CD4-positive, alpha-beta T cell (primary cell): ENCODE results near the gene SBNO2. TPM values are rescaled to one million over a fixed set of nuclear protein-coding genes. Genes with fewer than 3 reads are reported as not detected.

Source experiments
- ATAC-seq: fragments of 200-7000 bp; cut with Tn5 transposase; one replicate; pipeline ENCODE4 v1.10.0; 2022; ENCODE audit warnings: mild to moderate bottlenecking; ENCODE audit not compliant: poor library complexity
- CTCF ChIA-PET: fragments of 350-600 bp; sonication (Branson Sonifier 250); formaldehyde crosslinking; loops from one replicate; lab custom pipeline; 2021; ENCODE audit warnings: antibody characterized with exemption, inconsistent platforms; lab: Charles Lee
- POLR2A ChIA-PET: fragments of 350-600 bp; sonication (Branson Sonifier 250); formaldehyde crosslinking; loops from one replicate; lab custom pipeline; 2021; ENCODE audit warnings: antibody characterized with exemption, inconsistent platforms; lab: Charles Lee
- DNase-seq, 14 experiments: peaks; one replicate each; pipeline ENCODE4 v3.0.0-alpha.2; 2013 to 2020; ENCODE audit warnings: mixed read lengths in 2 of 14
- H3K27ac ChIP-seq, 2 donors: one replicate each; pipeline versions ENCODE4 v1.5.1 to v1.7.0; 2013; ENCODE audit warnings: low read length in 2 of 2, low read depth in 1 of 2, mild to moderate bottlenecking in 1 of 2
- H3K27me3 ChIP-seq, 2 experiments: 1 replicate in 1 of 2; 2 replicates in 1 of 2; pipeline versions ENCODE4 v1.6.1 to v1.7.0; 2013; ENCODE audit warnings: low read length in 2 of 2, control low read depth in 1 of 2, mild to moderate bottlenecking in 1 of 2, moderate library complexity in 1 of 2; ENCODE audit not compliant: insufficient read depth in 2 of 2, control insufficient read depth in 1 of 2
- H3K36me3 ChIP-seq: one replicate; pipeline ENCODE4 v1.6.1; 2013; ENCODE audit warnings: low read length, control low read depth; ENCODE audit not compliant: insufficient read depth
- H3K4me1 ChIP-seq: one replicate; pipeline ENCODE4 v1.6.1; 2013; ENCODE audit warnings: low read length, control low read depth; ENCODE audit not compliant: insufficient read depth
- H3K4me3 ChIP-seq: one replicate; pipeline ENCODE4 v1.5.1; 2013; ENCODE audit warnings: mild to moderate bottlenecking, low read length, moderate library complexity
- H3K9me3 ChIP-seq, 2 experiments: 1 replicate in 1 of 2; 2 replicates in 1 of 2; pipeline versions ENCODE4 v1.6.1 to v1.7.0; 2013; ENCODE audit warnings: low read length in 2 of 2, mild to moderate bottlenecking in 2 of 2, control low read depth in 1 of 2, moderate library complexity in 1 of 2; ENCODE audit not compliant: control insufficient read depth in 1 of 2, insufficient read depth in 1 of 2
- H3K27ac Mint-ChIP-seq: one replicate; pipeline ENCODE4 v1.8.0; 2020; ENCODE audit warnings: mixed read lengths
- H3K27me3 Mint-ChIP-seq: one replicate; pipeline ENCODE4 v1.8.0; 2021; ENCODE audit warnings: mixed read lengths
- H3K36me3 Mint-ChIP-seq: one replicate; pipeline ENCODE4 v1.8.0; 2021; ENCODE audit warnings: low read depth, mixed read lengths
- H3K4me1 Mint-ChIP-seq: one replicate; pipeline ENCODE4 v1.8.0; 2021; ENCODE audit warnings: low read depth, mixed read lengths
- H3K4me3 Mint-ChIP-seq: one replicate; pipeline ENCODE4 v1.8.0; 2020; ENCODE audit warnings: mild to moderate bottlenecking, mixed read lengths
- H3K9me3 Mint-ChIP-seq: one replicate; pipeline ENCODE4 v1.8.0; 2020; ENCODE audit warnings: mixed read lengths
- CTCF ChIP-seq: fragments of 200-600 bp; IDR thresholded peaks from one replicate; pipeline ENCODE4 v1.8.0; 2022; ENCODE audit warnings: antibody characterized with exemption, mild to moderate bottlenecking
- intact Hi-C, 2 experiments: fragments of 100-400 bp; cut with DNase I in 1 of 2; cut with micrococcal nuclease in 1 of 2; formaldehyde crosslinking; loops; one replicate each; pipeline versions ENCODE4 v1.15.1 to v1.9.0; 2023 to 2025; cut with DNase I, micrococcal nuclease
- total RNA-seq, 174 experiments: library from RNA in 2 of 174; stranded (reverse) in 2 of 174; gene quantifications; one replicate each; pipeline ENCODE4 v1.2.3 and lab custom pipeline; 2021 to 2026

Gene SBNO2
- total RNA-seq, 2 experiments from 2014 or later: 126 to 137 TPM

DNA sequence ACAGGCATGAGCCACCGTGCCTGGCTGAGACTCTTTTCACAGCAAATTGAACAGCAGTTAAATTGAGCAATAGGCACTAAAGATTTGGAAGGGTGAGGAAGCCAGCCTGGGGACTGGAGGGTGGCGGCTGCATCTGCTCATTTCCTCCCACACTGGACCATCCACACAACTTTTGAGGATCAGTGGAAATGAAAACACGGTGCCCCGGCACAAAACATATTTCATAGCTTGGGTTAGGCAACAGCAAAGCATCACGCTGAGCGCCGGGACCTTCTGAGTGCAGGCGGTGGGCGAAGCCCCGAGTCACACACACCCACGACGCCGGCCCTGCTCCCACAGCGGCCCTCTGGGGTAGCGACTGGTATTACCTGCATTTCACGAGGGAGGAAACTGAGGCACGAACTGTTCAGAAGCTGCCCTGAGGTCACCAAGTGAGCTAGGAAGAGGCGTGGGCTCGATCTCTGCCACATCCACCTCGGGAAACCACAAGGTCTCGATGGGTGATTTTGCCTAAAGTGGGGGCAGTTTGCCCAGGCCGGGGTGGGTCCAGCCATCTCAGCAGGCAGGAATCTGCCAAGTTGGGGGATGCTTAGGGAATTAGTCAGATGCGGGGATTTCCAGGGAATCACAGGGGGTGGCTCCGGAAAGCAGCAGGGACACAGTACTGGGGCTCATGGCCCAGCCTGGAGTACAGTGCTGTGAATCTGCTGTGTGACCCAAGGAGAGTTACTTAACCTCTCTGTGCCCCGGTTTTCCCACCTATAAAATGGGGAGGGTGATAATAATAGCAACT lies 3.5 kb upstream of the SBNO2 start:
- Histone ChIP-seq H3K9me3 (no peaks in the 10 kb centered on the region), H3K4me1 (peaks cover 31% of the 10 kb centered on the region), H3K27me3 (no peaks in the 10 kb centered on the region), H3K4me3 (no peak overlapping the region), H3K27ac (no peak overlapping the region), H3K36me3 (no peaks in the 10 kb centered on the region)
- intact Hi-C loops: no loop called here
- no peak overlapping the region for H3K4me3 Mint-ChIP-seq
- no peaks in the 10 kb centered on the region for H3K27me3 Mint-ChIP-seq
- CTCF ChIA-PET: no interaction called here
- no peak overlapping the region for H3K27ac Mint-ChIP-seq
- POLR2A ChIA-PET: no interaction called here
- no peaks in the 10 kb centered on the region for H3K36me3 Mint-ChIP-seq
- ATAC-seq: no peak
- TF ChIP-seq CTCF: no peak
- peak in 1 of 14 experiments; percentile 23 for DNase-seq
- H3K4me1 Mint-ChIP-seq: peaks cover 17% of the 10 kb centered on the region
- H3K9me3 Mint-ChIP-seq: no peaks in the 10 kb centered on the region

GRCh38 chr19:1173159-1173844 lies 766 bp downstream of the SBNO2 start:
- Histone ChIP-seq H3K9me3 (no peaks in the 10 kb centered on the region), H3K4me1 (peaks cover 58% of the 10 kb centered on the region), H3K27me3 (no peaks in the 10 kb centered on the region), H3K4me3 (peak overlapping the region; percentile 83), H3K36me3 (peaks cover 10% of the 10 kb centered on the region), H3K27ac (peak overlapping the region; percentile 62 to 68)
- ChIA-PET CTCF (interaction anchor here (1.0 kb wide), 1 partner anchor 21 kb away, joined by 3 read pairs; no protein-coding TSS in a partner anchor), POLR2A (interaction anchor here (0.6 to 1.7 kb wide), 5 partner anchors 40 to 69 kb away, joined by 3 to 8 read pairs (median 6); partner anchors contain the start of gene GPX4)
- ATAC-seq (peak; percentile 37), DNase-seq (peak in 5 of 14 experiments; percentile 16 to 57 (median 49))
- H3K4me3 Mint-ChIP-seq: peak overlapping the region; percentile 91
- H3K9me3 Mint-ChIP-seq: no peaks in the 10 kb centered on the region
- H3K27me3 Mint-ChIP-seq: no peaks in the 10 kb centered on the region
- no peak for TF ChIP-seq CTCF
- intact Hi-C loops: loop anchor here in 1 of 2 experiments (5.0 kb wide), 1 partner anchor 41 kb away; no protein-coding TSS in a partner anchor
- H3K36me3 Mint-ChIP-seq: peaks cover 12% of the 10 kb centered on the region
- H3K27ac Mint-ChIP-seq: peak overlapping the region; percentile 91
- H3K4me1 Mint-ChIP-seq: peaks cover 24% of the 10 kb centered on the region

GRCh38 chr19:1172353-1173158 lies 1.5 kb downstream of the SBNO2 start:
- Histone ChIP-seq H3K27ac (peak overlapping the region; percentile 62 to 68), H3K4me3 (peak overlapping the region; percentile 83), H3K36me3 (peaks cover 14% of the 10 kb centered on the region), H3K4me1 (peaks cover 65% of the 10 kb centered on the region), H3K27me3 (no peaks in the 10 kb centered on the region), H3K9me3 (no peaks in the 10 kb centered on the region)
- DNase-seq (no peak), ATAC-seq (no peak)
- Mint-ChIP-seq H3K4me1 (peaks cover 24% of the 10 kb centered on the region), H3K9me3 (no peaks in the 10 kb centered on the region), H3K27ac (peak overlapping the region; percentile 91), H3K36me3 (peaks cover 12% of the 10 kb centered on the region), H3K27me3 (no peaks in the 10 kb centered on the region), H3K4me3 (peak overlapping the region; percentile 91)
- ChIA-PET CTCF (no interaction called here), POLR2A (interaction anchor here (0.6 kb wide), 1 partner anchor 46 kb away, joined by 3 read pairs; no protein-coding TSS in a partner anchor)
- intact Hi-C loops: loop anchor here in 1 of 2 experiments (5.0 kb wide), 1 partner anchor 40 kb away; no protein-coding TSS in a partner anchor
- no peak for TF ChIP-seq CTCF
